Glutamatergic neuron (in vitro differentiated cells): ENCODE data around the gene FRS3. TPM values are rescaled to one million over a fixed set of nuclear protein-coding genes. Genes with fewer than 3 reads are reported as not detected.
A peak's percentile ranks its signal among the peaks of the same experiment; 100 is the strongest.

Source experiments
- DNase-seq: peaks from one replicate; pipeline ENCODE4 v3.0.0; 2022
- H3K27ac Mint-ChIP-seq: one replicate; pipeline ENCODE4 v1.8.0; 2020; ENCODE audit warnings: mild to moderate bottlenecking, mixed read lengths, inconsistent platforms; ENCODE audit not compliant: unreplicated experiment
- H3K27me3 Mint-ChIP-seq: one replicate; pipeline ENCODE4 v1.8.0; 2020; ENCODE audit warnings: mild to moderate bottlenecking, moderate library complexity, mixed read lengths, inconsistent platforms; ENCODE audit not compliant: unreplicated experiment
- H3K36me3 Mint-ChIP-seq: one replicate; pipeline ENCODE4 v1.8.0; 2020; ENCODE audit warnings: mild to moderate bottlenecking, mixed read lengths, inconsistent platforms; ENCODE audit not compliant: unreplicated experiment
- H3K4me1 Mint-ChIP-seq: one replicate; pipeline ENCODE4 v1.8.0; 2020; ENCODE audit warnings: mild to moderate bottlenecking, low read depth, mixed read lengths, inconsistent platforms; ENCODE audit not compliant: unreplicated experiment
- H3K4me3 Mint-ChIP-seq: one replicate; pipeline ENCODE4 v1.8.0; 2020; ENCODE audit warnings: mild to moderate bottlenecking, mixed read lengths, inconsistent platforms; ENCODE audit not compliant: unreplicated experiment
- H3K9me3 Mint-ChIP-seq: one replicate; pipeline ENCODE4 v1.8.0; 2020; ENCODE audit warnings: mild to moderate bottlenecking, moderate library complexity, mixed read lengths, inconsistent platforms; ENCODE audit not compliant: unreplicated experiment
- CTCF ChIP-seq: fragments of 200-600 bp; sonication (generic); IDR thresholded peaks from one replicate; pipeline ENCODE4 v1.5.0; 2021; ENCODE audit not compliant: partially characterized antibody, unreplicated experiment
- total RNA-seq: library from RNA; stranded (reverse); fragmentation: NEBNext Ultra II Directional; extraction: Animal tissue kit (Norgen Biotek cat#: 25700); gene quantifications from one replicate; pipeline ENCODE4 v1.2.1, GENCODE V29; 2021; ENCODE audit not compliant: unreplicated experiment

The FRS3 gene
- total RNA-seq, 1 donor from 2014 or later: 17.8 TPM

GRCh38 chr6:41736186-41736733 is 43.4 kb downstream of the FRS3 start:
- H3K9me3 Mint-ChIP-seq: peaks cover 5% of the 10 kb centered on the region
- peaks cover 4% of the 10 kb centered on the region for H3K4me1 Mint-ChIP-seq
- peak overlapping the region; percentile 80 for H3K4me3 Mint-ChIP-seq
- TF ChIP-seq CTCF: no peak
- H3K36me3 Mint-ChIP-seq: no peaks in the 10 kb centered on the region
- H3K27ac Mint-ChIP-seq: peak overlapping the region; percentile 33
- peaks cover 3% of the 10 kb centered on the region for H3K27me3 Mint-ChIP-seq
- DNase-seq: no peak

GRCh38 chr6:41735427-41736185 is 44.1 kb downstream of the FRS3 start, which contains the start of gene TFEB:
Gene TFEB, minus strand, starts transcription at chr6:41735608. Its CDS starts 44,395 bp downstream, at chr6:41691213.
- peak; percentile 96 for DNase-seq
- TF ChIP-seq CTCF: peak; percentile 93
- H3K4me3 Mint-ChIP-seq: peak within 1 kb of the TSS; percentile 80
- H3K4me1 Mint-ChIP-seq: peaks cover 4% of the 10 kb centered on the region
- peaks cover 3% of the 10 kb centered on the region for H3K27me3 Mint-ChIP-seq
- H3K36me3 Mint-ChIP-seq: no peaks in the 10 kb centered on the region
- peaks cover 5% of the 10 kb centered on the region for H3K9me3 Mint-ChIP-seq
- H3K27ac Mint-ChIP-seq: peak within 1 kb of the TSS; percentile 33

GRCh38 chr6:41734666-41735426 is 44.9 kb downstream of the FRS3 start:
- no peak for TF ChIP-seq CTCF
- H3K9me3 Mint-ChIP-seq: peaks cover 5% of the 10 kb centered on the region
- H3K4me3 Mint-ChIP-seq: no peak overlapping the region
- H3K36me3 Mint-ChIP-seq: no peaks in the 10 kb centered on the region
- peaks cover 3% of the 10 kb centered on the region for H3K27me3 Mint-ChIP-seq
- DNase-seq: peak; percentile 50
- peaks cover 4% of the 10 kb centered on the region for H3K4me1 Mint-ChIP-seq
- H3K27ac Mint-ChIP-seq: no peak overlapping the region

- Mint-ChIP-seq H3K9me3 (peaks cover 5% of the 10 kb centered on the region), H3K27ac (peak overlapping the region; percentile 38), H3K36me3 (no peaks in the 10 kb centered on the region), H3K27me3 (peaks cover 3% of the 10 kb centered on the region), H3K4me1 (peaks cover 4% of the 10 kb centered on the region), H3K4me3 (peak overlapping the region; percentile 79)
- TF ChIP-seq CTCF: no peak
- peak; percentile 73 for DNase-seq
Observed at GRCh38 chr6:41733707-41734665, 45.7 kb downstream of the FRS3 start.
